Memory B cell (primary cell): ENCODE results near the gene MTCH1.
A peak's percentile ranks its signal among the peaks of the same experiment; 100 is the strongest.

Source experiments
- ATAC-seq: fragments of 150-1000 bp; cut with Tn5 transposase; 2 replicates; pipeline ENCODE4 v1.10.0; 2021; ENCODE audit warnings: low read depth, mild to moderate bottlenecking, moderate library complexity
- DNase-seq, 2 donors: peaks; one replicate each; pipeline ENCODE4 v3.0.0; 2022; ENCODE audit warnings: low spot score in 2 of 2
- H3K27ac Mint-ChIP-seq: one replicate; pipeline ENCODE4 v1.8.0; 2022; ENCODE audit warnings: mild to moderate bottlenecking, moderate library complexity, mixed read lengths
- H3K27me3 Mint-ChIP-seq: one replicate; pipeline ENCODE4 v1.8.0; 2022; ENCODE audit warnings: mixed read lengths
- H3K36me3 Mint-ChIP-seq: one replicate; pipeline ENCODE4 v1.8.0; 2022; ENCODE audit warnings: mild to moderate bottlenecking, mixed read lengths
- H3K4me1 Mint-ChIP-seq: one replicate; pipeline ENCODE4 v1.8.0; 2022; ENCODE audit warnings: mixed read lengths
- H3K4me3 Mint-ChIP-seq: one replicate; pipeline ENCODE4 v1.8.0; 2022; ENCODE audit warnings: mild to moderate bottlenecking, moderate library complexity, mixed read lengths
- H3K9me3 Mint-ChIP-seq: one replicate; pipeline ENCODE4 v1.8.0; 2022; ENCODE audit warnings: mixed read lengths

MTCH1 gene

DNA sequence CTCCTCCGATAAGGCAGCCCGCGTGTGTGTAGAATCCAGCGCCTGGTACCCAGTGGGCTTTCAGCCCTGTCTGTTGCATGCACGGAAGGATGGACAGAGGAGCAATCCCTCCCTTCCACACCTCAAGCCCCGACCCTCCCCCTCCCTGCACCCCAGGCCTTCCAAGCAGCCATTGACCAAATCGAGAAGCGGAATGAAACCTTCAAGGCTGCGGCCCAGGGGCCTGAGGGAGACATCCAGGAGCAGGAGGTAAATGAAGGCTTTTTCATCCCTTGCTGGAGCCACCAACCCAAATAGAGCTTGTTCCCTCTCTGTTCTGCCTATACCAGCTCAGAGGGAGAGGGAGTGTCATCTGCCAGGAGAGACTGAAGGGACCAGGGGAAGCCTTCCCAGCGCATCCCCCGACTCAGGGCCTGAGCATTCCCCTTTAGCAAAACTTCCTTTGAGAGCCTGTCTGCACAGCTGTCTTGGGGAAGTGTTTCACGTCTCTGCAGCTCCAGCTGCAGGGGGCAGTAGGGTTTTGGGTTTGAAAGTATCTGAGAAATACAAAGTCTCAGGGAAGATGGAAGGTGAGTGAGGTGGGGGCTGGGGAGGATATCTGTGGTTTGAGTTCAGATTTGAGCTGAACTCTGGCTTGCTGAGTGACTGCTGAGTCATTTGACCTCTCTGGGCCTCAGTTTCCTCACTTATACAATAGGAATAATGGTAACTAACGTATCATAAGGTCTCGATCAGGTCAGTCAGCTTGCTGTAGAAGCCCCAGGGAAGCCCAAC is 35.5 kb upstream of the MTCH1 start:
- Mint-ChIP-seq H3K27ac (no peak overlapping the region), H3K4me3 (no peak overlapping the region), H3K36me3 (peaks cover 38% of the 10 kb centered on the region), H3K4me1 (peaks cover 28% of the 10 kb centered on the region), H3K9me3 (no peaks in the 10 kb centered on the region), H3K27me3 (no peaks in the 10 kb centered on the region)
- DNase-seq (no peak), ATAC-seq (no peak)

DNA sequence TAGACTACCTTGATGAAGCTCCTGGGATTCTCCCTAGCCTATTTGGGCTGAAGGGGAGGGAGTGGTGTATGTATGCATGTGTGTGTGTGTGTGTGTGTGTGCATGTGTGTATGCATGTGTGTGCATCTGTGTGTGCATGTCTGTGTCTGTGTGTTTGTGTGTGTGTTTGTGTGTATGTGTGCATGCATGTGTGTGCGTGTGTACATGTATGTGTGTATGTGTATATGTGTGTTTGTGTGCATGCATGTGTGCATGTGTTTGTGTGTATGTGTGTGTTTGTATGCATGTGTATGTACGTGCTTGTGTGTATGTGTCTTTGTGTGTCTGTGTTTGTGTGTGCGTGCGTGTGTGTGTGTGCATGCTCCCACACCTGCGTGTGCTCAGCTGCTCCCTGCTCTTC is 34.8 kb upstream of the MTCH1 start:
- Mint-ChIP-seq H3K36me3 (peaks cover 38% of the 10 kb centered on the region), H3K4me1 (peaks cover 28% of the 10 kb centered on the region), H3K27me3 (no peaks in the 10 kb centered on the region), H3K9me3 (no peaks in the 10 kb centered on the region), H3K4me3 (no peak overlapping the region), H3K27ac (no peak overlapping the region)
- DNase-seq = no peak
- ATAC-seq = no peak

DNA sequence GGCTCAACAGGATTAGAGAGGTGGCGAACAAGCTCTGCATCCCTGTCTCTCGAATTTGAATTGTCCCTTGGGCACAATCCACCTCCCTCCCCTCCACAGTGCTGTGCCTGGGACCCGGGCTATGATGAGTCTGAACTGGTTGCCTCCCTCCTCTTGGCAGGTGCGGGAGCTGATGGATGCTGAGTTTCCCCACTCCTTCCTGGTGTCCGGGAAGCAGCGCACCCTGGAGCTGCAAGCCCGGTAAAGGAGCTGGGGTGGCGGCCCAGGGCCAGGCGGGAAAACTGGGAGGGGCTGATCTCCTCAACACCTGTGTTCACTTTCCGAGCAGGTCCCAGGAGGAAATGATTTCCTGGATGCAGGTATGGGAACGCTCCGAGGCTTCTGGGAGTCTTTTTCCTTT is 34.4 kb upstream of the MTCH1 start:
- no peak overlapping the region for H3K27ac Mint-ChIP-seq
- H3K4me1 Mint-ChIP-seq = peaks cover 28% of the 10 kb centered on the region
- peaks cover 38% of the 10 kb centered on the region for H3K36me3 Mint-ChIP-seq
- ATAC-seq = no peak
- no peaks in the 10 kb centered on the region for H3K9me3 Mint-ChIP-seq
- no peaks in the 10 kb centered on the region for H3K27me3 Mint-ChIP-seq
- no peak overlapping the region for H3K4me3 Mint-ChIP-seq
- no peak for DNase-seq

DNA sequence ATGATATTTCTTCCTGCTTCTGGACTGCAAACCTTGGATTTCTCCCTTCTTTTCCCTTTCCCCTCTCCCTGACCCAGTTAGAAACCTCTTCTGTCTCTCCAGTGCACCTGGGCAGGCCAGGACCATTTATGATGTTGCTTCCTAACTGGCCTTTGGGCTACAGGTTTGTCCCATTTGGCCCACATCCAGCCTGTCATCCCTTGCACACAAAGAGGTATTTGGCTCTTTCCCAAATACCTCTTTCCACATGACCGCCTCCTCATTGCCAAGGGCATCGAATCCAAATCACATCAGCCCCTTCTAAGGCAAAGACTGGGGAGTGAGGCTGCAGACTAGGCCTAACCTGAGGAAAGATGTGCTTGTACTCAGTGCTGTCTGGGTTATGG is 33.1 kb upstream of the MTCH1 start:
- H3K4me3 Mint-ChIP-seq = peak overlapping the region; percentile 3
- peaks cover 32% of the 10 kb centered on the region for H3K36me3 Mint-ChIP-seq
- ATAC-seq = no peak
- H3K27ac Mint-ChIP-seq = no peak overlapping the region
- H3K9me3 Mint-ChIP-seq = no peaks in the 10 kb centered on the region
- H3K27me3 Mint-ChIP-seq = no peaks in the 10 kb centered on the region
- DNase-seq = no peak
- H3K4me1 Mint-ChIP-seq = peaks cover 28% of the 10 kb centered on the region

DNA sequence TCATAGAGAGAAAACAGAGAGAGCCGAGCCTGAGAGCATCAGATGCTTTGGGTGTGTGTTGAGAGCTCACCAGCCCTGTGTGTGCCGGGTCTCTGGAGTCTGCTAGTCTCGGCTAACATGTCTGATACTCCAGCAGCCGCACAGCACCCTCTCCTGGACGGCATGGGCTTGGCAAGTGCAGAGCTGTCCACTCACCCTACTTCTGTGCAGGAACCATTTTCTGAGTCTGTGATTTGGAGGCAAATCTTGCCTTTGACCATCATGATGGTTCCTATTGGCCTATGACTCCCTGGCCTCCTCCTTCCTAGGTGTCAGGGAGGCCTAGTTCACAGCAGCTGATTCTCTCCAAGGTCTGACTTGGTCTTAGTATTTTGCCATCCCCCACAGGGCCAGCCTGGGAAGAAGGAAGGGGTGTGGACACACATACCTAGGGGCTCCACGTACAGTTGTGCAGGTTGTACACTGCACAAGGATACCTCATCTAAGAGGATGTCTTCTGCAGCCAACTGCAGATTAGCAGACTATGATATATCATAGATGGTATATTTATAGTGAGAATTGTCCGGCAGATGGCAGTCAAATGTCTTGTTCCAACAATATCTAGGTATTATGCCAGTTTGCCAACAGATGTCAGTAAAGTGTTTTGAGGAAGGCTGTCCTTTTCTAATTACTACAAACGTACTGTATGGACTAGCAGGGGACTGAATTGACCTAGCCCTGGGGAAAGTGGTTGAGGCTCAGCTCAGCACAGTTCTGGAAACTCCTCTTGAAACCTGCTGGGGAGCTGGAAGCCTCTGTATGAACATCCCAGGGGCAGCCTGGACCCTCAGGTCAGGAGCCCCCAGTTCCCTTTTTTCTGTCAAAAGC is 32.4 kb upstream of the MTCH1 start:
- ATAC-seq (peak; percentile 95), DNase-seq (peak; percentile 80 to 88)
- Mint-ChIP-seq H3K27me3 (no peaks in the 10 kb centered on the region), H3K9me3 (no peaks in the 10 kb centered on the region), H3K4me3 (no peak overlapping the region), H3K4me1 (peaks cover 28% of the 10 kb centered on the region), H3K27ac (peak overlapping the region; percentile 9), H3K36me3 (peaks cover 32% of the 10 kb centered on the region)

DNA sequence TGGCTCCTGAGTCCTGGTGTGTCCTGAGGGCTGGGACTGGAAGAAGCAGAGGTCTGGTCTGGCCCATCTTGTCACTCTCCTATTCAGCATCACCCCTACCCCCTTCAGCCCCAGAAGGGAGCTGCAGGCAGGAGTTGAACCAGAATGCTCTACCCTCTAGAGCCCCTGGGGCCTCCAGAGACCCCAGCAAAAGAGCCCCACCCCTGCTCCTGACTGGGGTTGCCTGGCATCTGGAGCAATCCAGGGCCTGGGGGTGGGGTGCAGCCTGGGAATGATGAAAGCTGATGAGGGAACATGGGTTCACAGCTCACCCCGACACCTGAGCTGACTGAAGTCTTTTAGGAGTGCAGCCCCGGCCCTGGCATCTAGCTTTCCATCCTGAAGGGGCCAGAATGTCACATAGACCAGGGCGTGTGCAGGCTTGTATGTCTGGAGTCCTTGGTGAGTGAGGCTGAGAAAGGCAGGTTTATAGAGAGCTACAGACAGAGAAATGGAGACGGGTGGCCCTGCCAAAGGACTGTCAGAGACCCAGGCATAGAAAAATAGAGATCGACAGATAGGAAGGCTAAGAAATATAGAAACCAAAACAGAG is 31.7 kb upstream of the MTCH1 start:
- H3K27ac Mint-ChIP-seq = no peak overlapping the region
- H3K9me3 Mint-ChIP-seq = no peaks in the 10 kb centered on the region
- H3K27me3 Mint-ChIP-seq = no peaks in the 10 kb centered on the region
- ATAC-seq = no peak
- no peak overlapping the region for H3K4me3 Mint-ChIP-seq
- H3K36me3 Mint-ChIP-seq = peaks cover 26% of the 10 kb centered on the region
- DNase-seq = no peak
- H3K4me1 Mint-ChIP-seq = peaks cover 24% of the 10 kb centered on the region

DNA sequence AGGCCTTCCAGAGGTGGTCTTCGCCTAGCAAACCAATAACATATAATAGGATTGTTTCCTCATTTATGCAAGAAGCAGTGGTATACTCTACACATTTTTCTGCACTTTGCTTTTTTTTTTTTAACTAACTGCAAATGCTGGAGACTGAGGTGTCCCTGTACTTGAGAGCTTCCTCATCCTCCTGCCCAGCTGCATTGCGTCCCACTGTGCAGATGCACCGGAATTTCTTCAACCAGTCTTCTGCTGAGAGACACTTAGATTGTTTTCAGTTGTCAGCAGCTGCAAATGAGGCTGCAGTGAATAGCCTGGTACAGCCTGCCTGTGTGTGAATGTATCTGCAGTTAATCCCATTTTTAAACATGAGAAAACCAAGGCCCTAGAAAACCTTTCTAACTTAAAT is 31.0 kb upstream of the MTCH1 start:
- no peak for DNase-seq
- Mint-ChIP-seq H3K27ac (no peak overlapping the region), H3K4me1 (peaks cover 20% of the 10 kb centered on the region), H3K9me3 (no peaks in the 10 kb centered on the region), H3K27me3 (no peaks in the 10 kb centered on the region), H3K4me3 (no peak overlapping the region), H3K36me3 (peaks cover 23% of the 10 kb centered on the region)
- no peak for ATAC-seq

DNA sequence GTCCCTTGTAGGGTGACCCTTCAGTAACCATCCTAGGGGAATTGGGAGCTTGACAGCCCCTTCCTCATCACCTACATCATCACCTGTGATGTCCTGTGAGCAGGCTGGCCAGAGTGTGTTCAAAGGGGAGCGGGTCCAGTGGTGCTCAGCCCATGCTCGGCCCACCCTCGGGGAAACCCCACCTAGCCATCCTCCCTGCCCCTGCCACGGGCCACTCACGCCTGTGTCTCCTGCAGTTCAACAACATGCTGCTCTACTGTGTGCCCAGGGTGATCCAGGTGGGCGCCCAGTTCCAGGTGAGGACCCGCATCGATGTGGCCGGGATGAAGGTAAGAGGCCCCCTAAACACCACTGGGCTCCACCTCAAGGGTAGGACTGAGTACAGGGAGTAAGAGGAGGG is 29.5 kb upstream of the MTCH1 start:
- Mint-ChIP-seq H3K4me3 (no peak overlapping the region), H3K4me1 (peaks cover 18% of the 10 kb centered on the region), H3K27ac (no peak overlapping the region), H3K36me3 (peaks cover 23% of the 10 kb centered on the region), H3K27me3 (no peaks in the 10 kb centered on the region), H3K9me3 (no peaks in the 10 kb centered on the region)
- ATAC-seq (no peak), DNase-seq (no peak)

DNA sequence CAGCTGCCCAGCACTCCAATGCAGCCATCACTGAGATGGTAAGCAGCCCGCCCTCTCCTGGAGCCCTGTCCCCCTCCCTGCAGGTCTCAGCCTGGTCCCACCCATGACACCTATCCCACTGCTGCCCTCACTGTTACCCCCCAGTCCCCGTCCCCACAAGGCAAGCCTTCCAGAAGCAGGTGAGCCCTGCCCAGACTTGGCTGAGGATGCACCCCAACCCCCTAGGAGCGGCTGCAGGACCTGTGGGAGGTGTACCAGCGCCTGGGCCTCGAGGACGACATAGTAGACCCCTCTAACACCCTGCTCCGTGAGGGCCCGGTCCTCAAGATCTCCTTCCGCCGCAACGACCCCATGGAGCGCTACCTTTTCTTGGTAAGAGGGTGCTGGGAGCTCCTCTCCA is 28.7 kb upstream of the MTCH1 start:
- no peak overlapping the region for H3K4me3 Mint-ChIP-seq
- H3K27me3 Mint-ChIP-seq = no peaks in the 10 kb centered on the region
- no peaks in the 10 kb centered on the region for H3K9me3 Mint-ChIP-seq
- peaks cover 23% of the 10 kb centered on the region for H3K4me1 Mint-ChIP-seq
- ATAC-seq (no peak), DNase-seq (no peak)
- no peak overlapping the region for H3K27ac Mint-ChIP-seq
- peaks cover 26% of the 10 kb centered on the region for H3K36me3 Mint-ChIP-seq

DNA sequence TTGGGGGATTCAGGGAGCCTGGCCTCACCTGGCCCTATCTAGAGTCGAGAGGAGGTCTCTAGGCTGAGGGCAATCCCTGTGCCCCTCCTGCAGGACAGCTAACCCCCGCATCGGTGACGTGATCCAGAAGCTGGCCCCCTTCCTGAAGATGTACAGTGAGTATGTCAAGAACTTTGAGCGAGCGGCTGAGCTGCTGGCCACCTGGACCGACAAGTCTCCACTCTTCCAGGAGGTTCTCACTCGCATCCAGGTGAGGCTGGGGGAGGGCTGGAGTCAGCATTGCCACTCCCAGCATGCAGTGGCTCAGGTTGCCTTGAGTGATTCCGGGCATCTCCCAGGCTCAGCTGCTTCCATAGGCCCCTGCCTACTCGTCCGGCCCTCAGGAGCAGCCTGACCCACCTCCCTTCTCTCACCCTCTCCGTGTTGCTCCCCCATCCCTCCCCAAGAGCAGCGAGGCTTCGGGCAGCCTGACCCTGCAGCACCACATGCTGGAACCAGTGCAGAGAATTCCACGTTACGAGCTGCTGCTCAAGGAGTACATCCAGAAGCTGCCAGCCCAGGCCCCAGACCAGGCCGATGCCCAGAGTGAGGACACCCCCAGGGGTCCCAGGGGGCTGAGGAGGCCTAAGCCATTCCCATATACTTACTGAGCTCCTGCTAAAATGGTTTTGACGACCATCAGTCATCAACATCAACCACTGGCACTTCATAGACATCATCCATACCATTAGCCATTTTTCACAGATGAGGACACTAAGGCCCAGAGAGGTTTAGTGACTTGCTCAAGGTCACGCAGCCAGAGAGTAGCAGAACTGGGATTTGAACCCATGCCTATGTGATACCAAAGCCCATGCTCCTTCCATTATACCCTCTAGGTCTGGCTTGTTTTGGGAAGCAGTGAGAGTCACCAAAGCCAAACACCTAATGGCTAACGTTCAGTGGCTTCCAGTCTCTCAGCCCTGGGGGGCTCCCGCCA is 27.8 kb upstream of the MTCH1 start:
- ATAC-seq = no peak
- Mint-ChIP-seq H3K27ac (no peak overlapping the region), H3K36me3 (peaks cover 23% of the 10 kb centered on the region), H3K4me1 (peaks cover 20% of the 10 kb centered on the region), H3K9me3 (no peaks in the 10 kb centered on the region), H3K4me3 (no peak overlapping the region), H3K27me3 (no peaks in the 10 kb centered on the region)
- DNase-seq = no peak

DNA sequence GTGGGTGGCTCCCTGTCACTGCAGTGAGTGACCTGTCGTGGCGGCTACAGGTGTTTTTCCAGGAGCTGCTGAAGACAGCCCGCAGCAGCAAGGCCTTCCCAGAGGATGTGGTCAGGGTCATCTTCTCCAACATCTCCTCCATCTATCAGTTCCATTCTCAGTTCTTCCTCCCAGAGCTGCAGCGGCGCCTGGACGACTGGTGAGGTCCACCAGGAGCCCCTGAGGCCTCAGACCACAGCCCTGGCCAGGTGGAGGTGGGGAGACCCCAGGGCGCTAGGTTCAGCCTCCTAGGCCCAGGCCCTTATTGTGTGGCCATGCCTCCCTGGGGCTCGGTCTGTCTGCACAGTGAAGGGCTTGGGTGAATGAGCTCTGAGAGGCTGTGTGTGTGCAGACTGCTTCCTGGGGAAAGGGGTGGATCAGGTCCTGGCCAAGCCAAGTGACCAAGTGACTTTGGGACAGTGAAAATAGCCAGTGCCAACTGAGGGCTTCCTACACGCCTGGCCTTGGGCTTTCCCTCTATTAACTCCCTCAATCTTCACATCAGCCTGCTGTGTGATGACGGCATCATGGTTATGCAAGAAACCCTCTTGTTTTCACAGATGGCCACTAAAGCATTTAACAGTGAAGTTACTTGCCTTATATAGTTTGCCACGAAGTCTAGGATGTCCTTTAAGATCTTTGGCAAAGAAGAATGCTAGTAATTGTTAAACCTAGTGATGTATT is 25.8 kb upstream of the MTCH1 start:
- Mint-ChIP-seq H3K9me3 (no peaks in the 10 kb centered on the region), H3K4me1 (peaks cover 24% of the 10 kb centered on the region), H3K27ac (no peak overlapping the region), H3K4me3 (no peak overlapping the region), H3K36me3 (peaks cover 31% of the 10 kb centered on the region), H3K27me3 (no peaks in the 10 kb centered on the region)
- DNase-seq = no peak
- ATAC-seq = no peak

DNA sequence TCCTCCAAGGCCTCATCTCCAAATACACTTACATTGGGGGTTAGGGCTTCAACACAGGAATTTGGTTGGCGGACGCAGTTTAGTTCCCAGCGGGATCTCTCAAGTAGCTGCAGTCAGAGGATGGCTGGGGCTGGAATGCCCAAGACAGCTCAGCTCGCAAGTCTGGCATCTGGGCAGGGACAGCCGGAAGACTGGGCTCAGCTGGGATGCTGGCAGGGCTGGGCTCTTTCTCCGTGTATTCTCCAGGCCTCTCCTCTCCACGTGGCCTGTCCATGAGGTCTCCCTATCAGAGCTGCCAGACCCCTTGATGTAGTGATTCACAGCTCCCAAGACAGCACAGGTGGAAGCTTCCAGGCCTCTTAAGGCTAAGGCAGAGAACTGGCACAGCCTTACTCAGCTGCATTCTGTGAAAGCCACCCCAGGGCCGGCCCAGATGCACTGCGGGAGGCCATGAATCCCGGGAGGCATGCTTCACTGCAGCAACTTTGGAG is 24.5 kb upstream of the MTCH1 start:
- Mint-ChIP-seq H3K36me3 (peaks cover 32% of the 10 kb centered on the region), H3K9me3 (no peaks in the 10 kb centered on the region), H3K27ac (no peak overlapping the region), H3K4me1 (peaks cover 28% of the 10 kb centered on the region), H3K4me3 (no peak overlapping the region), H3K27me3 (no peaks in the 10 kb centered on the region)
- ATAC-seq = no peak
- DNase-seq = no peak
